Adipose tissue (tissue), 3 donors: ENCODE results near the gene ABCB8. TPM values are rescaled to one million over a fixed set of nuclear protein-coding genes. Genes with fewer than 3 reads are reported as not detected.
A peak's percentile ranks its signal among the peaks of the same experiment; 100 is the strongest.

ENCODE experiments used
- H3K27ac ChIP-seq: one replicate; pipeline ENCODE4 v1.5.1; 2013; ENCODE audit warnings: low read depth, low read length
- WGBS, 3 donors: extraction: QIAGEN DNeasy Blood & Tissue Kit; methylation state at CpG; one replicate each; pipeline ENCODE4 v1.1.7; 2013; 5-methylcytosine and 5-hydroxymethylcytosine counted together
- polyA plus RNA-seq, 3 donors: library from polyadenylated mRNA; stranded (reverse); fragments of 200-250 nt; gene quantifications; one replicate each; pipeline ENCODE4 v1.2.3, GENCODE V29; 2013
- donor health status: healthy with polysubstance abuse.
- donor health status: Bipolar disorder and iron deficiency.
- donor health status: healthy.

The ABCB8 gene
- polyA plus RNA-seq, 3 donors, result 11.2 to 24.0 (median 14.6) TPM

DNA sequence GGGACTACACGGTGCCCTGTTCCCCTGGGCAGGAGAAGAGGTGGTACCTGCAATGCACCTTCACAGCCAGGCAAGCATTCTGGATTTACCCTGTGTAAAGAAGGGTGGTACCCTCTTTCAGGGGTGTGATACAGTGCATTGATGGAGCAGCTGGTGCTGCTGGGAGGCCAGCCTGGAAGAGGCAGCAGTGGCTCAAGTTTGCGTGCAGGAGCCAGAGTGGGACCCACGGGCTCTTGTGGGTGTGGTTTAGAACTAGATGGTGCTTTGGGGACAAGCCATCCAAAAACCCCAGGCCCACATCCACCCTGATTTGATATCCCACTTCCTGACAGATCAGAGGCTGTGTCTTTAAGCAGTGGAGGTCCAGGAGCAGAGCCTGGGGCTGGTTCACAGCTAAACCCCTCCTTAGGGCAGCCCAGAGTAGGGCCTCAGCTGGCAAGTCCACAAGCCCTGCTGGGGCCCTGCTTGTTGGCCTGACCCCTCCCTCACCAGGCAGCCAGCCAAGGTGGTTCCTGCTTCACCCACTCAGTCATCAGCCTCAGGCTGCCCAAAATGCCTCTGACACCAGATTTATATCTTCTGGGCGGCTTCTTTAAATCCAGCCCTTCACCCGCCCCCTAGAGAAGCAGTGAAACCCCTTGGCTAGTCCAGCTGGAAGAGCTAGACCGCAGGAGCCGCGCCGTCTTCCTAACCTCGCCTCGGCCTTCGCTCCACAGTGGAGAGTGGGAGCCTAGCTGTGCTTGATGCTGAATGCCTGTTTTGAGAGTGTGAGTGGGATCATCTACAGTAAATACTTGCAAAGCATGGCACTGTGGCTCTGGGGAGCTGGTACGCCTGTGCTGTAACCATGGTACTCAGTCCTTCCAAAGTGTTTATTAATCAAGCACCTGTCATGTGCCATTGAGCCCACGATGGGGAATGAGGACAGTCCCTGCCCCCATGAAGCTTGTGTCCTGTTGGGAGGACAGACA, 18.6 kb downstream of the ABCB8 start:
- H3K27ac ChIP-seq, result no peak overlapping the region
- 40 to 64% (median 44%) methylated on average over 14 of the region's 14 CpGs for WGBS, 3 donors

DNA sequence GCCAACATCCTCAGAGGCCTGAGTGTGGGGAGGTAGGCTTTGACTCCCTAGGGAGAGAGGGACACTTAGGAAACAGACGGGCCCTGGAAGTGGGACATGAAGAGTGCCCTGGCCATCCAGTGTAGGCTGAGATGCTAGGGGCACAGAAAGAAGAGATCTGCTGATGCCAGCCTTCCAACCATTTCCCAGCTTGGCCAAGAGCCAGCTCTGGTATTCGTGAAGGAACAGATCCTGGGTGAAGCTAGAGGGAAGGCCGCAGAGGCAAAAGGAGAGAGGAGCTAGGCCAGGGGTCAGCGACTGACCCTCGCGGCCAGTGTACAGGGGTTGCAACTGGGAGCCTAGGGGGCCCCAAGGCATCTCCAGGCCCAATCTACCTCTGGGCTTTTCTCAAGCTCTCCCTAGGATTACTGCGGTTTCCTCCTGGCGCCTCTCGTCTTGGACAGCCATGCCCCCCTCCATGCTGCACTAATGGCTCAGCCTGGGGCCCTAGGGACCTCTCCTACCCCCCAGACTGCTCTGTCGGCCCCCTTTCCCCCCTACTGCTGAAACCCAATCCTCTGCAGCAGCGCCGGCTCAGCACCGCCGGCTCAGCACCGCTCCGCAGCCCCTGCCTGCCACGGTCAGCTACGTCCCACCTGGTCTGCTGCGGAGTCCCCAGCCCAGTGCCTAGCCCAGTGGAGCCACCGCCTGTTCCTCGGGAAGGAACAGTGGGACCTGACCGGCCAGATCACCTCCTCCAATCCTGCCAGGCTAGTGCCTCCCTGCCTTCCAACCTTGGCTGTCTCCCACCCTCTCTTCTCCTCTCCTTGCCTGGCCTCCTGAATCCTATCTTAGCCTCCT, 19.9 kb downstream of the ABCB8 start, which contains the start of gene ASIC3:
Gene ASIC3, plus strand, starts transcription at position 556 of the 840 bp plus-strand sequence. CDS start 355 bp downstream, outside the sequence.
- 74 to 80% (median 77%) methylated on average over 22 of the region's 22 CpGs for WGBS, 3 donors
- no peak within 1 kb of the TSS for H3K27ac ChIP-seq

DNA sequence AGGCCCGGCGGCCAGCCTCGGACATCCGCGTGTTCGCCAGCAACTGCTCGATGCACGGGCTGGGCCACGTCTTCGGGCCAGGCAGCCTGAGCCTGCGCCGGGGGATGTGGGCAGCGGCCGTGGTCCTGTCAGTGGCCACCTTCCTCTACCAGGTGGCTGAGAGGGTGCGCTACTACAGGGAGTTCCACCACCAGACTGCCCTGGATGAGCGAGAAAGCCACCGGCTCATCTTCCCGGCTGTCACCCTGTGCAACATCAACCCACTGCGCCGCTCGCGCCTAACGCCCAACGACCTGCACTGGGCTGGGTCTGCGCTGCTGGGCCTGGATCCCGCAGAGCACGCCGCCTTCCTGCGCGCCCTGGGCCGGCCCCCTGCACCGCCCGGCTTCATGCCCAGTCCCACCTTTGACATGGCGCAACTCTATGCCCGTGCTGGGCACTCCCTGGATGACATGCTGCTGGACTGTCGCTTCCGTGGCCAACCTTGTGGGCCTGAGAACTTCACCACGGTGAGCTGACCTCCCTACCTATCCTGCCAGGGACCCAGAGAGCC, 20.7 kb downstream of the ABCB8 start:
- WGBS, 3 donors, result 89 to 91% (median 90%) methylated on average over 38 of the region's 38 CpGs
- H3K27ac ChIP-seq, result no peak overlapping the region

DNA sequence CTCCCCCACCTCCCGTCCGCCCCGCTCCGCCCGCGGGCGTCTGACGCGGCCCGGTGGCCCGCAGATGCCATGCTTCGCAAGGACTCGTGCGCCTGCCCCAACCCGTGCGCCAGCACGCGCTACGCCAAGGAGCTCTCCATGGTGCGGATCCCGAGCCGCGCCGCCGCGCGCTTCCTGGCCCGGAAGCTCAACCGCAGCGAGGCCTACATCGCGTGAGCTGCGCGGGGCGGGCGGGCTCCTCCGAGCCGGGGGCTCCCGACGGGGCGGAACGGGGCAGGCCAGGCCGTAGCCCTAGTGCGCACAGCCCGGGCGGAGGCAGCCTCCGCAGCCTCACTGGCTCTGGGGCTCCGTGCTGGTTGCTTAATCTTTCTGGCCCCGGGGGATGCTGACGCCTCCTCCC, 22.9 kb downstream of the ABCB8 start:
- WGBS, 3 donors, result 2 to 3% (median 2%) methylated on average over 43 to 50 of the region's 50 CpGs
- H3K27ac ChIP-seq, result no peak overlapping the region

DNA sequence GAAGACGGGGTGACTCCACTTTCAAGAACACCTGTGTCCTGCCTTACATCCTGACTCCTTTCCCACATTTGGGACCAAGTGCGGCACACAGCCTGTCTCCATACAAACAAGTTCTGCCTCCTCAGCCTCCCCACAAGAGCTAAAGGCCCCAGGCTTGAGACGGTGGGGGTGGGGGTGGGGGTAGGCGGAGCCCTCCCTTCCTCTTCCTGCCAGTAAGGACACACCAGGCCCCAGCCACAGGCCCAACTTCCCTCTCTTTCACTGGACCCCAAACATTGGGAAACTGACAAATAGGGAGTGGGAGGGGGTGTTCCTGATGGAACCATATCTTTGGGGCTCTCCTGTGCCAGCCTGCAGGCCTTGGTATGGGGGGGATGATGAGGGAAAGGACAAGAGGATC, 24.8 kb downstream of the ABCB8 start:
- H3K27ac ChIP-seq, result no peak overlapping the region
- WGBS, 3 donors, result 62 to 82% (median 68%) methylated on average over 4 of the region's 4 CpGs

DNA sequence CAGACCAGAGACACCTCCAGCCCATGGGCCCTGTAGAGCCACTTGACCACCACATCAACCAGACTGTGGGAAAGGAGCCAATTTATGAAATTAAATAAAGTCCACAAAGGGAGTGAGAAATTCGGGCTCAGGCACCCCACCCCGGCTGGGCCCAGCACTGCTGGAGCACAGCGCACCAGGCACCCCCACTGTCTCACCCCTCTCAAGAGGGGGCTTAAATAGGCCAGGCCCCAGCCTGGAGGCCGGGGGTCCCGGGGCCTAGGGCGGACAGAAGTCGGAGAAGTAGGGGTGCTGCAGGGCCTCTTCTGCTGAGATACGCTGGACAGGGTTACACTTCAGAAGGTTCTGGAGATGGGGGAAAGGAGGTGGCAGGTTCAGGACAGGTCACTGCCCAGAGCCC, 25.5 kb downstream of the ABCB8 start:
- 87 to 93% (median 87%) methylated on average over 7 to 8 of the region's 8 CpGs for WGBS, 3 donors
- H3K27ac ChIP-seq, result no peak overlapping the region

DNA sequence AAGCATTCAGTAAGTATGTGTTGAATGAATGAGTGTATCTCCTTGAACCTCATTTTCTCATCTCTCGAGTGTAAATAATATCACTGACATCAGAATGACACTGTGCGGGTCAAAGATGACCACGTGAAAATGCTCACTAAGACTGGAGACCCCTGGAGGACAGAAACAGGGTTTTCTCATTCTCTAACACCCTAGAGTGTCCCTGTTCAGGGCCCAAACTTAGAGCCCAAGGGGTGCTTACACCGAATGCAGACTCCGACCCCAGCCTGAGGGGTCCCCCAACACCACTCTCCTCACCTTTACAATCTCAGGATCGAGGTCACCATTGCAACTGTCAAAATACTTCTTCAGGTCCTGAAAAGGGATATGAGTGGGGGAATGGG, 28.0 kb downstream of the ABCB8 start:
- 79 to 94% (median 90%) methylated on average over 6 of the region's 6 CpGs for WGBS, 3 donors

DNA sequence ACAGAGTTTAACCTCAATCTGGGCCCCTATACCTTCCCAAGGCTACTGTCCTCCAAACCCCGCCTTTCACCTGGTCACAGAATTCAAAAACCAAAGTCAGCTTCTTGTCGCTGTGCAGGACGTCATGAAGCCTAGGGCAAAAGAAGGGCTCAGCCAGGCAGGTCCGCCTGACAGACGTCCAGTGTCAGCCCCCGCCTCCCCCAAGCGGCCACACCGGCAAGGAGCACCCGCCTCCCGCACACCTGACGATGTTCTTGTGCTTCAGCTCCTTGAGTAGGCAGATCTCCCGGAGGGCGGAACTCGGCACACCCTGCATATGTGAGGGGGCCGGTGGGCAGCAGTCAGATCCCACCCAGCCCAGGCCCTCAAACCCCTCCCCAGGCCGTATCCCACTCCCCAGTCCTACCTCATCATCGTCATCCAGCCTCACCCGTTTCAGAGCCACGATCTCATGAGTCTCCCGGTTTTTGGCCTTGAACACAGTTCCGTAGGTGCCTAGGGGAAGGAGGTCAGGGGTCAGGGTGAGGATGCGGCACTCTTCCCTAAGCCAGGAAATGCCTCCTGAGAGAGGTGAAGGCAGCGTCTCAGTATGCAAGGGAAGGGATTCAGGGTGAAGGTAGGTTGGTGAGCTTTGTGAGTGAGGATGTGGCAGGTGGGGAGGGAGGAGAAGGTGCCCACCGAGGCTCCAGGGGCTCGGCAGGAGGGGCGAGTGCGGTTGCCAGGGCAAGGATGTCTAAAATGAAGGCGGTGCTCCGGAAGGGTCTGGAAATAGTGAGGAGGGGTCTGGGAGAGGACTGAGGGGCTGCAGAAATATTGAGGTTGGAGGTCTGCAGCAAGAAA, 28.6 kb downstream of the ABCB8 start:
- WGBS, 3 donors, result 24 to 43% (median 38%) methylated on average over 29 of the region's 29 CpGs
- H3K27ac ChIP-seq, result no peak overlapping the region

More for the DNA sequence above, 28.0 kb downstream of the ABCB8 start:
- H3K27ac ChIP-seq, result no peak overlapping the region

DNA sequence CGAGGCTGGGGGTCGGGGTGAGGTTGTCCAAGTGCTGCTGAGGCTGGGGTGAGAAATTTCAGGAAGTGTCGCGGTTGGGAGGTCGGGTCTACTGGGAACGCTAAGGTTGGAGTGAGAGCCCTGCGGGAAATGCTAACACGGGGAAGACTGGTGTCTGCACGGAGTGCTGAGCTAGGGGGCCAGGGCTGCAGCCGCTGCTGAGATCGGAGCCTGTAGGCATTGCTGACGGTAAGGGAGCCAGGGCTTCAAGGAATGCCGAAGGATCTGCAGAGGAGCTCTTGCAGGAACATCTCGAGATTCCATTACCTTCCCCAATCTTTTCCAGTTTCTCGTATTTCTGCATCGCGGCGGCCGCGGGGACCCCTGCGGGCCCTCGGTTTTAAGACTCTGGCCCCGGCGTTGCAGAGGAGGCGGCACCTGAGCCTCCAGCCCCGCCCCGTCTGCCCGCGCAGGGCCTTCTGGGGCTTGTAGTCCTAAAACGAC, 29.3 kb downstream of the ABCB8 start, which contains the start of gene CDK5:
Gene CDK5, minus strand, starts transcription at position 392 of the 483 bp plus-strand sequence. Its CDS starts 49 bp downstream, at position 343.
- H3K27ac ChIP-seq, result peak within 1 kb of the TSS; percentile 63
- 0% methylated on average over 30 of the region's 30 CpGs for WGBS, 3 donors

DNA sequence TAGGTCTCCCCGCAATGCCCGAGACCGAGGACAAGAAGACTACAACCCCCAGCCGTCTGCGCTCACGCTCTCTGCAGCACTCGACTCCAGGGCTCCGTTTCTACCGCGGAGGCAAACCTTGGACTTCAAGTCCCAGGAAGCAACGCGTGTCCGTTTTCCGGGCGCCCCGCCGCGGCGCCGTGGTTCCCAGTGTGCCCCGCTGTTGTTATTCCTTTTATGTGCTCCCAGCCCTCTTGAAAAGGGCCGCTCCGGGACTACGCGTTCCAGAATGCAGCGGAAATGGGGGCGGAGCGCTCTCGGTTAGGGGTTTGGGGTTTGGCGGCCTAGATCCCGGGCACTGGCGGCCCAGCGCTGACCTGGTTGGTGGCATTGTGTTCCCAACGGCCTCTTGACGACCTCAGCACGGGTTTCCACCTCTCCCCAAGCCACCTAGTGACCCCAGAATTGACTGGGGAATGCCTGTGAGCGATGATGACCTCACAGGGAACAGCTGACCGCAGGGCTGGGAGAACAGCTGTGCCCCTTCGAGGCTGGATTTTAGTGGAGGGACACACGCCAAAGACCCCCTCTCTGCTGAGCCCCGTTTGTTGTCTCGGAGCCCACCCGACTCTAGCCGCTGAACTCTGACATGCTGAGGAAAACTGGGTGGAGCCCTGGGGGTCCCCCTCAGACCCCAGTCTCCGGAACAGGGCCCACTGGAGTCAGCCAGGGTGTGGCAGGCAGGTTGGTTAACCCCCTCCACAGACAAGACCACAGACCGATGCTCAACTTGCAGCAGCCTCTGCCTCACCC, 29.9 kb downstream of the ABCB8 start:
- 0 to 1% (median 1%) methylated on average over 46 of the region's 46 CpGs for WGBS, 3 donors
- peak overlapping the region; percentile 63 for H3K27ac ChIP-seq

DNA sequence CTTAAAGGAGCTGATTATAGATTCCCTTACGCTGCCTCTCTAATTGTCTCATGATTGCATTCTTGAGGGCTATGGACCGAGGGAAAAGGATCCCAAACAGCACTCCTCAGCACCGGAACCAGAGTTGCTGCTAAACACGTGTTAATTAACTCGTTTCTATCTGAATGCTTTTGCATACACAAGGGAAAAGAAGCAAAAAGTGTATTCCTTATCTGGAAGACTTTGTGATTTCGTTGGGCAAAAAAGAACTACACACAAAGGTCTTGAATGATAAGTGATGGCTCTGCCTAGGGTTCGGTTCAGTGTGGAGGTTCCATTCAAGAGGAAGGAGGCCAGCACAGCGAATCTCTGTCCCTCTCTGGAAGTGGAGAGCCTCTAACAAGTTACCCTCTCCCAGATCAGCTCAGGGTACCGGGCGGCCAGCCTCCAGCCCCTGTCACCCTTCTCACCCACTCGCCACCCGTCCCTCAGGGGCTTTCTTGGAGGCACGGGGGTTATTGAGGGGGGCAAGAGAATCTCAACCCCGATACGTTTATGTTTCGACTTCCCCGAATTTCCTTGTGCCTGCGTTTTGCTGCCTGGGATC, 30.6 kb downstream of the ABCB8 start:
- 4 to 6% (median 6%) methylated on average over 18 of the region's 18 CpGs for WGBS, 3 donors
- peak overlapping the region; percentile 63 for H3K27ac ChIP-seq

DNA sequence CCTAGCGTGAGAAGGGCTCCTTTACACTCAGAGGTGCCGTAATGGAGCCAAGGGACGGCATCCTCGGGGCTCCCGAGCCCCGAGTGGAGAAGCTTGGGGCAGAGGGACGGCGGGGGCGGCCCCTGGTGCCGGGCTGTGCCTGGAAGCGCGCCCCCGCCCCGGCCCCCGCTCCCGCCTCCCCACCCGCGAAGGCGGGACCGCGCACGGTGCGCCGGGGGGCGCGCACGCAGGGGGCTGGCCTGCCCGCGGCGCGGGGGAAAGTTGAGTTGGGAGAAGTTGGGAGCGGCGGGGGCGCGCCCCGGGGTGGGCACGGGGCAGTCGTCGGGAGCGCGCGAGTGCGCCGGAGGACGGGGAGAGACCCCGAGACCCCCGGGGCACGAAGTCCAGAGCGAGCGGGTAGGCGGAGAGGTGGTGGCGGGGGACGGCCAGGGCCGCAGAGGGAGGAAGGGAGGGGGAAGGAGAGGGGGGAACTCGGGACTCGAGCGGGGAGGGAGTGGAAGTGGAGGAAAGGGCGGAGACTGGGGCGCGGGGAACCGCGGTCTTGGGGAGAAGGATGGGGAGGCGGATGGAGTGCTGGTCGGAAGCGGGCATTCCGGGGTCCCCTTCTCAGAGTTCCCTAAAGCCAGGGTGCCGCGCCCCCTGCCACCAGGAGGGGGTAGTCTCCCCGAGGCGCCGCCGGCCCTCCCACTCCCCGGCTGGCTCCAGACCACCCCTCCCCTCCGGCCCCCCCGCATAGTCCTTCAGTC, 31.3 kb downstream of the ABCB8 start, which contains the start of gene SLC4A2:
Gene SLC4A2, plus strand, starts transcription at position 223 of the 746 bp plus-strand sequence. CDS start 2,399 bp downstream, outside the sequence.
- peak within 1 kb of the TSS; percentile 63 for H3K27ac ChIP-seq
- whole genome bisulfite sequencing, 3 donors, result 0 to 1% (median 1%) methylated on average over 35 to 75 of the region's 75 CpGs

DNA sequence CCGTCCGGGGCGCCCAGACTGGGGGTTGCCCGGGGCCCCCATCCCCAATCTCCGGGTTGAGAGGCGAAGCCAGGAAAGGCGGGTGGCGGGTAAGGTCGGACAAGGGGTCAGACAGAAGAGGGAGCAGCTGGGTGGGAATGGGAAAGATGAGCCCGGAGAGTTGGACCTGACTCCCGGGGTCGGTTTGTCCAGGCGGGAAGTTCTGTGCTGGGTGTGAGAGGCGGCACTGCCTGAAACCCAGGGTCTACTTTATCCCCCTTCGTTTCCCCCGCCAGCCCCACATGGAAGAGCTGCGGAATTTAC, 31.8 kb downstream of the ABCB8 start:
- H3K27ac ChIP-seq, result peak overlapping the region; percentile 33
- WGBS, 3 donors, result 1 to 6% (median 4%) methylated on average over 16 to 17 of the region's 17 CpGs

DNA sequence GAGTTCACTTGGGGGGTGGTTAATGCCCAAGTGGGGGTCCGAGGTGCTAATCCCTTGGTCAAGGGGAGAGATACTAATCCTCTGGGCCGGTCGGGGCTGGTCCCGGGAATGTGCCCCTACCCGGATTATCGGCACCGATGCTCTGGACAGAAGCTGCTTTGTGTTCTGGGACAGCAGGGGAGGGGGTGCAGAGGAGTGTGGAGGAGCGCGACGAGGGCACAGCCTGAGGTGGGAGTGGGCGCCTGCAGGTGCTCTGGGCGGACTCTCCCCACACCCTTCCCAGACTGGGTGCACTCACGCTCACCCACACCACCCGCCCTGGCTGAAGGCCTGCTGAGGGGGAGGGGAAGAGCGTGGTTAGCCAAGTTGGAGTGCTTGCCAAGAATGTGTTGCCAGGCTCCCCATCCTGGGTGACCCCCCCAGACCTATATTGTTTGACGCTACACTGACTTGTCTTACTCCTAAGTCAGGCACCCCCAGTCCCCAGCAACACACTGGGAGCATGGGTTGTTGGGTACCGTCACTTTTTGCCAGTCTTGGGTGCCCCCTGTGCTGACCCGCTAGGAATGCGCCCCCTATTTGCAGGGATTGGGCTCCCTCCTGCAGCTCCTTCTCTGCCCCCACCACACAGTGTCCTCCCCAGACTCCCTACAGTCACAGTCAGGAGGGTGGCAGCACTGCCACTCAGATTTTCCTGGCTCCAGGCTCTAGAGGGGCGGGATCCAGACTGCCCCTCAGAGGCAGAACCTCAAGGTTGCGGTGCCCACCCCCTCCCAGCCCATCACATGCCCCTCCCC, 32.4 kb downstream of the ABCB8 start:
- no peak overlapping the region for H3K27ac ChIP-seq
- WGBS, 3 donors, result 10 to 18% (median 16%) methylated on average over 17 to 21 of the region's 21 CpGs
